LNCaP clone FGC (cell line): ENCODE measurements around the gene MACROD2.

ENCODE experiments used
- DNase-seq: peaks from one replicate; pipeline ENCODE4 v3.0.0-alpha.2; 2011; ENCODE audit warnings: low read depth
- H3K4me3 ChIP-seq: 2 replicates; pipeline ENCODE4 v1.5.1; 2011; ENCODE audit warnings: mild to moderate bottlenecking, low read depth, low read length, control low read depth
- CTCF ChIP-seq: IDR thresholded peaks from 2 replicates; pipeline ENCODE4 v1.5.1; 2012; ENCODE audit warnings: mild to moderate bottlenecking; ENCODE audit not compliant: control insufficient read depth, insufficient read depth; ENCODE audit errors: extremely low read depth

MACROD2 gene

GRCh38 chr20:15759594-15759993 lies 1764.3 kb downstream of the MACROD2 start:
- no peak overlapping the region for H3K4me3 ChIP-seq
- no peak for TF ChIP-seq CTCF
- no peak for DNase-seq

GRCh38 chr20:15760001-15760621 lies 1764.8 kb downstream of the MACROD2 start:
- H3K4me3 ChIP-seq: no peak overlapping the region
- TF ChIP-seq CTCF: no peak
- no peak for DNase-seq

GRCh38 chr20:15763366-15763765 lies 1768.0 kb downstream of the MACROD2 start:
- TF ChIP-seq CTCF: no peak
- no peak for DNase-seq
- no peak overlapping the region for H3K4me3 ChIP-seq

GRCh38 chr20:15767586-15767985 lies 1772.3 kb downstream of the MACROD2 start:
- no peak for TF ChIP-seq CTCF
- DNase-seq: no peak
- H3K4me3 ChIP-seq: no peak overlapping the region

GRCh38 chr20:15767999-15768741 lies 1772.9 kb downstream of the MACROD2 start:
- no peak for DNase-seq
- H3K4me3 ChIP-seq: no peak overlapping the region
- no peak for TF ChIP-seq CTCF

- TF ChIP-seq CTCF: no peak
- no peak overlapping the region for H3K4me3 ChIP-seq
- no peak for DNase-seq
Measured at GRCh38 chr20:15772826-15773225, 1777.5 kb downstream of the MACROD2 start.
